HG03175 (cell line): ENCODE data around the gene RHD.
"Not testable (repeated sequence)": the region's sequence is repeated elsewhere in the genome, so short reads cannot be mapped to it uniquely, and the experiment has no call there.

Source experiments
- ATAC-seq: cut with Tn5 transposase; IDR thresholded peaks from one replicate; pipeline ENCODE4 v1.9.1; 2021; ENCODE audit warnings: mild to moderate bottlenecking, moderate library complexity; ENCODE audit not compliant: unreplicated experiment

Gene RHD

DNA sequence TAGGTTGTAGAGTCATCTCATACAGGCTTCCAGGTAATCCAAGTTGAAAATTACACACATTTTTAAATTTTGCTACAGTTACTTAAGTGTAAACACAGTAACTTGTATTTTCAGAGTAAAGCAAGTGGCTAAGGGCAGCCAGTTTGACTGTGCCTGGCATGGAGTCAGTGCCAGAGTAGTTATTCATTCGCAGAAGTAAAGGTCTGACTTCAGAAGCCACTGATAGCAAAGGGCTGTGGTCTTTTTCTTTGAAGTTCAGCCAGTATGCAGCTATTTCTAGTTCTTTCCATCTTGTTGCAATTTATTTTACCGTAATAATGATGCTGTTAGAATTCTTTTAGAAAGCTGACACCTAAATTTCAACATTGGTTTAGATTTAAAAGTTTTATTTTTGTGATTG, 75.2 kb downstream of the RHD start:
- ATAC-seq: no peak

DNA sequence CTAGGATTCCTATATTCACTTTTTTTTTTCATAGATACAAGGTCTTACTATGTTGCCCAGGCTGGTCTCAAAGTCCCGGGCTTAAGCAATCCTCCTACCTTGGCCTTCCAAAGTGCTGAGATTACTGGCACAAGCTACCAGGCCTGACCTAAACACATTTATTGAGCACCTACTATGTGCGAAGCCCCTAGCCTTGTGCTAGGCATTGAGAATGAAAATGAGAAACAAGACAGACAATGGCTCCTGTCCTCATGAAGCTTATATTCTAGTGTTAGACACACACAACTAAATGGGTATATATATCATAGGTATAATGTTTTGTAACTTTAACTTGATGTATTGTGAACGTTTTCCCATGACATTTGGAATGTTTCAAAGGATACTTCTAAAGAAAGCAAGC, 77.3 kb downstream of the RHD start:
- no peak for ATAC-seq

DNA sequence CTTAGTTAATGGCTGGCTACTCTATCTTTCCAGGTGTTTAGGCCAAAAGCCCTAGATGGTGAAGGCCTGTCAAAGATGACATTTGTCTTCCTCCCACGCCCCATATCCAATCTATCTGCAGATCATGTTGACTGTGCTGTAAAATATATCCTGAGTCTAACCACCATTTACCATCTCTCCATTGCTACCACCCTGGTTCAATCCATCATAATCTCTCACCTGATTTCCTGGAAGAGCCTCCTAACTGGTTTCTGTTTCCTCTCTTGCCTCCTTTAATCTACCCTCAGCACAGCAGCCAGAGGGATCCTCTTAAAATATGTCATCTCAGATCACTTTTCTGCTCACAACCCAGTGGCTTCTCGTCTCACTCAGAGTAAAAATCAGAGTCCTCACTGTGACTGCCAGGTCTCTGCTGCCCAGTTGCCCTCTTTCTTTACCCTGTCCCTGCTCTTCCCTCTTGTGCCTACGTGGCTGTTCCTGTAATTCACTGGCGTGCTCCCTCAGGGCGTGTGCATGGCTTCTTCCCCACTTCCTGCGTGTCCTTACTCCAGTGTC, 83.6 kb downstream of the RHD start:
- no peak for ATAC-seq

DNA sequence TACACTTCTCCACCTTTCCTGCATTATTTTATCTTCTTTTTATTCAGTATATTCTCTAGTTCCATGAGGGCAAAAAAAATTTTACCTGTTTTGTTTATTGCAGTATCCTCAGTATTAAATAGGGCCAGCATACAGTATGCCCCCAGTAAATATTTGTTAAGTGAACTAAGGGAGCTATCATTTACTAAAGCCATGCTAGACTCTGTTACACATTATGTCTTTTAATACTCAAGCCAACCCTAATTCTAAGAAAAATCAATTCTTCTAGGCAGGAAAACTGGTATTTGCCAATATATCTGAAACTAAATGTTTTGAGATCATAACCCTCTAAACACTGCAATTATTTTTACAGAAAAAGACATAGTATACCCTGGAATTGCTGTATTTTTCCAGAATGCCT, 84.1 kb downstream of the RHD start:
- no peak for ATAC-seq

DNA sequence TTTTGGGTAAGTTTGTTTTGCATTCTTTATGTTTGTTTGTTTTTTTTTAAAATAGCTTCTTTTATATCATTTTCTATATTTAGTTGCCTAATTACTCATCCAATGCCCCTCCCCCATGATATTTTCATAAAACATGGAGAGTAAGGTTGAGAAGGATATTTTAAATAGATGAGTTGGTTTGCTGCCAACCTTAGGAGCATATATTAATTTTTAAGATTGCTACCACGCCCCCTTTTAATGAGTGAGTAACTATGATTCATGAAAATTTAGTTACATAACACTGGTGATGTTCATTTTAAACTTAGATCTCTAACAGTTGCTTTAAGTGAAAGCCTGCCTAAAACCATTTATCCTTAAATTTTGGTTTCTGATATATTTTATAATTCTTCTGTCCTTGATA, 84.5 kb downstream of the RHD start:
- ATAC-seq: no peak

DNA sequence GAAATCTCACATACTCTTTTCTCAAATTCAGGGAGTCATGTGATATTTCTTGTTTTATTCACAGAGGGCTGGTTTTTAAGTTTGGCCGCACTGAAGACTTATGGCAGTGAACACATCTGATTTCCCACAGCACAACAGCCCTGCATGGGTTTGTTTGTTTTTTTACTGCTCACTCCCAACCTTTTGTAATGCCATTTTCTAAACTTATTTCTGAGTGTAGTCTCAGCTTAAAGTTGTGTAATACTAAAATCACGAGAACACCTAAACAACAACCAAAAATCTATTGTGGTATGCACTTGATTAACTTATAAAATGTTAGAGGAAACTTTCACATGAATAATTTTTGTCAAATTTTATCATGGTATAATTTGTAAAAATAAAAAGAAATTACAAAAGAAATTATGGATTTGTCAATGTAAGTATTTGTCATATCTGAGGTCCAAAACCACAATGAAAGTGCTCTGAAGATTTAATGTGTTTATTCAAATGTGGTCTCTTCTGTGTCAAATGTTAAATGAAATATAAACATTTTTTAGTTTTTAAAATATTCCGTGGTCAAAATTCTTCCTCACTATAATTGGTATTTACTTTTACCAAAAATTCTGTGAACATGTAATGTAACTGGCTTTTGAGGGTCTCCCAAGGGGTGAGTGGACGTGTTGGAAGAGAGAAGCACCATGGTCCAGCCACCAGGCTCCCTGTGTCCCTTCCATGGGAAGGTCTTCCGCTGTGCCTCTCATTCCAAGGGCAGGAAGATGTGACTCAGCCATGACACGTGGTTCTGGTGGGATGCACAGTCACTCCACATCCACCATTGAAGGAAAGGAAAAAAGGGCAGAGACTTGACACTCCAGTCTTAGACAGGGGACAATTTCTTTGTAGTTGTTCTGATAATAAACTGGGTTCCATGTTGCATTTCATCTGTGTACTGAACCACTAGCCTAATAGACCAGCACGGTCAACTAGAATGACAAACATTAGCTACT, 88.6 kb downstream of the RHD start:
- no peak for ATAC-seq

DNA sequence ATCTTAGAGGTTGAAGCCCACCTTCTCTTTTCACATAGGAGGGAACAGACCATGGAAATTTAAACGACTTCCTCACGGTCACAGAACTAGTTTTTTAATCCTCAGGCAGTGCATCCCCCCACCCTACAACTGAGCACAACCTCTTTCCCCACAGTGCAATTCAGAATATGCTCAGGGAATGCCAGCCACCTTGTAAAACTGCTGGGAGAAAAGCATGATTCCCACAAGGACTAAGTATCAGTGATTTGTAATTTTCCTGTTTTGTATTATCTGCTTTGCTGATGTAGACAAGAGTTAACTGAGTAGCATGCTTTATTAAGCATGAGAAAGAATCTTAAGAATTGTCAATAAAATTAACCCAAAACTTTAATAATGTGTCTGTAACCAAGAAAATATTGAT, 89.6 kb downstream of the RHD start:
- no peak for ATAC-seq

DNA sequence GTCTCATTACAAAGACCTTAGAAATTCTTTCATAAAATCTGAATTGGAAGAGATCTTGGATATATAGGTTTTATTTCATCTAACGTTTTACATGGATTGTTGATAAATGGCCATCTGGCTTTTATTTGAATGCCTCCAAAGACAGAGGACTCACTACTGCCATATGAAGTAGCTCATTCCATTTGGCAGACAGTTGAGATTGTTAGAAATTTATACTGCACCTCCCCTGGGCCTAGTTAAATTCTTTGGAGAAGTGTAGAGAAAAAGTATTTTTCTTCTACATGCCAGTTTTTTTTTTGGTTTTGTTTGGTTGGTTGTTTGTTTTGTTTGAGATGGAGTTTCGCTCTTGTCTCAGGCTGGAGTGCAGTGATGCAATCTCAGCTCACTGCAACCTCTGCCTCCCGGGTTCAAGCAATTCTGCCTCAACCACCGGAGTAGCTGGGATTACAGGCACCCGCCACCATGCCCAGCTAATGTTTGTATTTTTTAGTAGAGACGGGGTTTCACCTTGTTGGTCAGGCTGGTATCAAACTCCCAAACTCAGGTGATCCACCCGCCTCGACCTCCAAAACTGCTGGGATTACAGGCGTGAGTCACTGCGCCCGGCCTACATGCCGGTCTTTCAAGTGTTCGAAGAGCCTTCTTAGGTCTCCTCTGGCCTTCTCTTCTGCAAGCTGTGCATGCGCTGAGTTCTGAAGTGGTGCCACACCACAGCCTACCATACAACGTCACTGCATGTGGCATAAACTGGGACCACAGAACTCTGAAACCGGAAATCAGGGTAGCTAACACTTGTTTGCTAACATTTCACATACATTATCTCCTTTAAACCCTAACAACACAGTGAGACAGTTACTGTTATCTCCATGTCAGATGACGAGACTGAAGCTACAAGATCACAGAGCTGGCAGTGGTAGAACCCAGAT, 90.6 kb downstream of the RHD start:
- ATAC-seq: not testable (repeated sequence)

DNA sequence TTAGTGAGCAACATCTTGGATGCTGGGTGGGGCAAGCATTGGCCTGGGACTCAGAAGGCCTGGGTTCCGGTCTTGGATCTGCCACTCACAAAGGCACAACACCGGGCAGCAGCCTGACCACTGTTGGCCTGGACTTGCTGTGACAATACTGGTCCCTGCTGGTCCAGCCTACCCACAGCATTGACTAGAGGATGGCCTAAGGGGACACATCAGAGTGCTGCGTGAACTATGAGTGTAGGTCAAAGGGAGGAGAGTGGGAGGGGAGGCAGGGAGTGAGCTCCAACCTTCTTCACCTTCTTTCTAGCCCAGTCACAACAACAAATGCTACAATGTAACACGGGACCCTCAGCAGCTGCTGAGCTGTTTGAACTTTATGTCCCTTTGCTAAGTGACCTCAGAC, 96.9 kb downstream of the RHD start:
- no peak for ATAC-seq

DNA sequence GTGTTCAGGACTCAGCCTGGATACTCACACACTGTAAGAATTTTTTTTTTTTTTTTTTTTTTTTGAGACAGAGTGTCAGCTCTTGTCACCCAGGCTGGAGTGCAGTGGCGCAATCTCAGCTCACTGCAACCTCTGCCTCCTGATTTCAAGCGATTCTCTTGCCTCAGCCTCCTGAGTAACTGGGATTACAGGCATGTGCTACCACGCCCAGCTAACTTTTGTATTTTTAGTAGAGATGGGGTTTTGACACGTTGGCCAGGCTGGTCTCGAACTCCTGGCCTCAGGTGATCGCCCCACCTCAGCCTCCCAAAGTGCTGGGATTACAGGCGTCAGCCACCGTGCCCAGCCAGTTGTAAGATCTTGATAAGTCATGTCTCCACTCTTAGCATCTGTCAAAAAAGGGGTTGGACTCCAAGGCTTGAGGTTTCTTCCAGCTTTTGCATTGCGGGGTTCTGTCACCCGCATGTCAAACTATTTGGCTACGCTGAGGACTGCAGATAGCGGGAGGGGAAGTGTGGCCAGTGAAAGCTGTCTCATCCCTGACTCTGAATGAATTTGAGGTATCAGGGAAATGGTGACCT, 97.5 kb downstream of the RHD start:
- not testable (repeated sequence) for ATAC-seq

DNA sequence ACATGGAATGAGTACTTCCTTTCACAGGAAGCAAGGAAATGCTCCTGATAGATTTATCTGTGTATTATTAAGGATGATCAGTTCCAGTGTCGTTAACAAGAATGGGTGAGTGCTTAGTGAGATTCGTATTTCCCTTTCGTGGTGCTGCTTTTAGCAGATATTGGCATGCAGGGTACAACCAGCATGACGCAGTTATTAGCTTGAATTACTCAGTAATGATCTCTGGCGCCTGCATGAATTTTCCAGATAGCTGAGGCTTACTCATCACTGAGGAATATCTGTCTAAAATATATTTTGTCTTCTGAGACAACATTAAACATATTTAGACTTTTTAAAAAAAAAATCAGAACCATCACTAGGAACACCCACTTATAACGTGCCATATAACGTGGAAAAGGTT, 99.4 kb downstream of the RHD start:
- ATAC-seq: not testable (repeated sequence)

DNA sequence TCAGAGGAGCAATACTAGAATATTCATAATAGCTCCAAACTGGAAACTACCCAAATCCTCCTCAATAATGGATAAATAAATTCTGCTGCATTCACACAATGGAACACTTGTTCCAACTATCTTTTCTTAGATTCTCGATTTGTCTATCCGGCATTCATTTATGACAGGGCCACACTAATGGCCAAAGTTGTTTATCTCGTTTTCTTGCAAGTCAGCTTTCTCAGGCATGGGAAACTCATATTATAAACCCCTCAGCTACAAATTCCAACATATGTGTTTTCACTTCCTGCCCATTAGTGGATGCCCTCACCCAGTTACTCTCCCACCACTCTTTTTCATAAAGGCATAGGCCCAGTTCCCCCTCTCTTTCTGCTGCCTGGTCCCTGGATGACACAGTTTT, 106.1 kb downstream of the RHD start:
- ATAC-seq: not testable (repeated sequence)
